Measurements from ENCODE around the gene GP1BB. TPM values are rescaled to one million over a fixed set of nuclear protein-coding genes. Genes with fewer than 3 reads are reported as not detected.

Gene GP1BB
- total RNA-seq, 2 donors from 2014 or later, result 6.8 to 60.3 TPM

GRCh38 chr22:19772673-19773469 is 49.5 kb downstream of the GP1BB start:
- Histone ChIP-seq H3K36me3 (no peaks in the 10 kb centered on the region), H3K27ac (no peak overlapping the region), H3K4me3 (no peak overlapping the region), H3K4me1 (replicated peaks) (no peaks in the 10 kb centered on the region), H3K9me3 (no peaks in the 10 kb centered on the region), H3K27me3 (replicated peaks; ENCODE audit: insufficient read depth) (no peaks in the 10 kb centered on the region)
- 75% methylated on average over 25 of the region's 25 CpGs for WGBS
- TF ChIP-seq POLR2A (IDR thresholded peaks at IDR 0.05), result no peak
- TF ChIP-seq CTCF (IDR thresholded peaks at IDR 0.05), result no peak
- no peak for TF ChIP-seq POLR2AphosphoS5 (IDR thresholded peaks at IDR 0.05)
- DNase-seq (ENCODE audit: low spot score), result no peak
- intact Hi-C loops (cut with DNase I), result no loop called here

DNA sequence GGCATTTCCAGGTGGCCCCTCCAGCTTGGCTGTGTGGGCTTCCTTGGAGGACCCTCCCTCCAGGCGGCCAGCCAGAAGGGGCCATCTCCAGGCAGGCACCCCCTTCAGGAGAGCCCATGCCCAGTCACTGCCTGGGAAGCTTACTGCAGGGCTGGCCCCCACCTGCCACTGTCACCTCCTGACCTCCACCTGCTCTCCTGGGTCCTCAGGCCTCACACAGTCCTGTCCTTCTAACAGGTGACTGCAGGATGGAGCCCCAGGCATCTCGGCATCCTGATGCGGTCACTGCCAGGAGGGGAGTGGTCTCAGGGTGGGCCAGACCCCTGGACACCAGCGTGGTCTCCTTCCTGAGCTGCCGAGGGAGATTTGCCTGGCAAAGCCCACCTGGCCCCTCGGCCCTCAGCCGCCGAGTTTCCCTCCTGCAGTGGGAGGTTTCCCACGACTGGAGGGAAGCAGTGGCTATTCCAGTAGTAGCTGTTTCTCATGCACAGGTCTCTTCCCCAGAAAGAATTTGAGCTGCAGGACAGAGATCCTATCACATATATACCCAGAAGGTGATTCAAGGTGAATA is 50.2 kb downstream of the GP1BB start:
- no peaks in the 10 kb centered on the region for H3K4me1 ChIP-seq (replicated peaks)
- intact Hi-C loops (cut with DNase I), result no loop called here
- no peaks in the 10 kb centered on the region for H3K27me3 ChIP-seq (replicated peaks; ENCODE audit: insufficient read depth)
- 80% methylated on average over 9 of the region's 9 CpGs for WGBS
- no peak overlapping the region for H3K4me3 ChIP-seq
- H3K27ac ChIP-seq, result no peak overlapping the region
- no peaks in the 10 kb centered on the region for H3K9me3 ChIP-seq
- no peak for TF ChIP-seq POLR2AphosphoS5 (IDR thresholded peaks at IDR 0.05)
- TF ChIP-seq CTCF (IDR thresholded peaks at IDR 0.05), result no peak
- TF ChIP-seq POLR2A (IDR thresholded peaks at IDR 0.05), result no peak
- DNase-seq (ENCODE audit: low spot score), result no peak
- H3K36me3 ChIP-seq, result no peaks in the 10 kb centered on the region

Other genes with a start within 250 kb of the GP1BB start
- gene UFD1, start 244.3 kb upstream of the GP1BB start, total RNA-seq, result 10 to 100 TPM; 29.9 to 38.2 TPM
- gene CDC45, start 243.6 kb upstream of the GP1BB start, total RNA-seq, result 10 to 100 TPM in 1 of 2 donors, 1 to 10 TPM in 1; 2.0 to 11.5 TPM
- 10 to 100 TPM; 31.9 to 46.9 TPM for gene CLDN5, start 199.1 kb upstream of the GP1BB start, total RNA-seq
- 10 to 100 TPM; 17.1 to 96.2 TPM for gene SEPTIN5, start 9.0 kb upstream of the GP1BB start, total RNA-seq
- 10 to 100 TPM; 11.0 to 20.2 TPM for gene TBX1, start 37.2 kb downstream of the GP1BB start, total RNA-seq
- gene GNB1L, start 131.3 kb downstream of the GP1BB start, total RNA-seq, result 10 to 100 TPM in 1 of 2 donors, 1 to 10 TPM in 1; 5.6 to 12.0 TPM
- 10 to 100 TPM; 15.7 to 41.9 TPM for gene RTL10, start 131.3 kb downstream of the GP1BB start, total RNA-seq
- 100 to 1,000 TPM; 456 to 513 TPM for gene COMT, start 218.2 kb downstream of the GP1BB start, total RNA-seq
- gene TXNRD2, start 218.3 kb downstream of the GP1BB start, total RNA-seq, result 10 to 100 TPM; 62.1 to 84.5 TPM

Data from prostate gland (tissue), 2 donors.